ENCODE results near the gene RBKS.
A peak's percentile ranks its signal among the peaks of the same experiment; 100 is the strongest.
"Not testable (repeated sequence)": the region's sequence is repeated elsewhere in the genome, so short reads cannot be mapped to it uniquely, and the experiment has no call there.

RBKS gene

GRCh38 chr2:27796791-27797765 is 93.1 kb downstream of the RBKS start:
- no peak for DNase-seq

DNA sequence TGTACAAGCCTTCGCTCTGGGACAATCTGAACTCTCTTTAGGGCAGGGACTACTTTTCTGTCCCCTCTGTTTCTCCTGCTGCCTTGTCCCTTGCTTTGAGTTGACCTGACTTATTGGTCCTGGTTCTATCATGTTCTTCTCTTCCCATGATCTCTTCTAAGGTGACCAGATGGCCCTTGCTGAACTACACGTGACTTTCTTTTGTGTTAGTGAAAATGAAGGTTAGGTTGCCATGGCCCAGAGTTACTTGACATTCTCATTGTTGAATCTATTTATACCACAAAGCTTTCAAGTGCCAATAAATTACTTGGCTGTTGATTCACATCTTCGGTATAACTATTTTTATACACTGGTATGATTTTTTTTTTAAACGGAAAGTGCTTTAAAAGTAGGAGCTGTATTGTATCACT is 94.3 kb downstream of the RBKS start:
- DNase-seq = no peak

DNA sequence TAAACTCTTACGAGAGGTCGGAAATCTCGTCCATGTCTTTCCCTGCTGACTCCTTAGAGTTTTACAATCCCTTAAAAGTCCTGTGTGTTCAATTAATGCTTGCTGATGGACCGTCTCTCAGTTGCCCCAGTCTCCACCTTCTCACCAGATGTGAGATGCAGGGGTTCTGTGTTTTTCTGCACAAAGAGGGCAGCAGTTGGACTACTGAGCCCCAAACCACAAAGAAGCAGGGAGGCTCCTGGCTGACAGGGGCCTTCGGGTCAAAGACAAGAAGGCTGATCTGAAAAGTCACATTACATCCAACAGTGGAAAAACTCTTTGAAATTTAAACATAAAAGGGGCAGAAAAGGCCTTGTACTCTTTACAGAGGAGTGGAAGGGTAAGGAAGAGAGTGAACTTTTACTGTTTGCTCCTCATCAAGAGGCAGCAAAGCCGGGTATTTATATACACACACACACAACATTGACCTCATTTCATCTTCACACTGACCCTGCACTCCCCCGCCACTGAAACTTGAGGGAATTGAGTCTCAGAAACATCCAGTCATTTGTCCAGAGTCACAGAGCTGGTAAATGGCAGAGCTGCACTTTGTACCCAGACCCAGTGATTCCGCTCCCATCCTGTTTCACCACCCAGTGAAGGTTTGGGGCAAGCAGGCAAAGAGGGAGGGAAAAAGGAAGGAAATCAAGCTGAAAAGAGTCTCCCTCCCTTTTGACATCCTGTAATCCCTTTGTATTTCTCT is 94.9 kb downstream of the RBKS start:
- no peak for DNase-seq

GRCh38 chr2:27792759-27793158 is 97.4 kb downstream of the RBKS start:
- DNase-seq = no peak

GRCh38 chr2:27790796-27791195 is 99.4 kb downstream of the RBKS start:
- DNase-seq = no peak

- no peak for DNase-seq
Observed at GRCh38 chr2:27782701-27783100, 107.5 kb downstream of the RBKS start.

DNA sequence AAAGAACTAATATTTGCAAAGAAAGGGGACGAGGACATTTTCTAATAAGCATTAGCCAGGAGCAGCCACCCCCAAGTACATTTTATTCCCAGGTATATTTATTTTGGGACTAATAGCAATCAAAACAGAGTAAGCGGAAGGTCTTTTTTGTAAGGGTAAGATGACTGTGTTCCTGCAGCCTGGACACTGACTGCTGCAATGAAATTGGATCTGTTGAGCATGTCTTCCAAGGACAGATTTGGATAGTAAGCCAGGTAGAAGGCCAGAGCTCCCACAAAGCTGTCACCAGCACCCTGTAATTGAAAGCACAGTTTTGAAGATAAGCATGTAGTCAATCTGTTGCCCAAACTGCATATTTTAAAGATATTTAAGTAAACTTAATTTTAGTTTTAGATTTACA is 108.7 kb downstream of the RBKS start:
- DNase-seq = no peak

DNA sequence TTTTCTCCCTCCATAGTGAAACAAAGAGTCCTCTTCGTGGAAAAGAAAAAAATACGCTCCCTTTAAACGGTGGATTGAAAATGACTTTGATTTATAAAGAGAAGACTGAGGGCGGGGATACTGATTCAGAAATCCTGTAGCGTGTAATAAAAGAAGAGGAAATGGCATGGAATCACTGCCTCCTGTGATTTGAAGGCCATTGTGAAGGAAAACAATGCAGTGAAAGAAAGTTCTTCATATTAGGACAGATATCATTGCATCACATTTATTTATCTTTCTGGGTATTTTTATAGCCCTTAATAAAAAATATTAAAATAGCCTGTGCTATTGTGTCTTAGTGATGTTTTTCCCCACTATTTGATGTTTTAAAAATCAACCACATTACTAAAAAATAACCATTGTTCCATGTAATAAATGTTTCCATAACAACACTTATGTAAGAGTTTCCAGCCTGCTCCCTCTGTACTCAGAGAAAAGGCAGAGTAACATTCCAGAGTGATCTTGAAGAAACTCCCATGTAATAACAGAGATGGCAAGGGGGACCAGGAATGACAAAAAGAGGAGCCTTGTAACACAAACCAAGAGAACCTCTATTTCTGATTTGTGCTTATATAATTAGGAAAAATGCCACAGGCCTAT is 110.7 kb downstream of the RBKS start:
- DNase-seq = no peak

DNA sequence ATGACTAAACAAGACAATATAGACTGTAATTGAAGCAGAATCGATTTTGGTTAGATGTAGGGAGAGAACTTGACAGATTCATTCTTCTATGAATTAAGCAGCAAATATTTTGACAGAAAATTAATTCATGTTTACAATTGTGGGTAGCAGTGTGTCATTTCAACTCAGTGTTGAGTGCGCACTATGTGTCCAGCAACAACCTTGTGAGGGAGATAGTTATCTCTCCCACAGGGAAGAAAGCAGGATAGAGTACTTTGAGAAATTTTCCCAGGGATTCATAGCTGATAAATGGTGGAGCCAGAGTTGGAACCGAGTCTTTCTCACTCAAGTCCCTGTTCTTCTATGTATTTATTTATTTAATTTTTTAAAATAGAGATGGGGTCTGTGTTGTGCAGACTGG is 113.5 kb downstream of the RBKS start:
- no peak for DNase-seq

GRCh38 chr2:27776097-27776496 is 114.1 kb downstream of the RBKS start:
- DNase-seq = no peak

DNA sequence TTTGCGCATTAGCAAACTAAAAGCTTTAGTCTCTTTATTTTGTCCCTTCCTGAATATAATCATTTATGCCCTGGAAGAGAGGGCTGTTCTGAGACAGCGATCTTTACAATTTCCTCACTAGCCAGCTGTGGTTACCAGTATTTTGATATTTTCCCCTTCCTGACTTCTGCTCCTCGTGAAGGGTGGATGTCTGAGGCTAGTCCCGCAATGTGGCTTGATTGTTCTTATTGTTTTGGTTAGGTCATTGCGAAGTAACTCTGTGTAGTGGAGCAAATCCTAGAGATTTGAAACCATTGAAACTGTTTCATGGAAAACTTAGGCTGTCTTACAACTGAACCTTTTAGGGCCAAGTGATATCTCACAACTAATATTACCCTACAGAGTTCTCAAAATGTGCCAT is 116.2 kb downstream of the RBKS start:
- DNase-seq = no peak

- no peak for DNase-seq
Observed at GRCh38 chr2:27772804-27773203, 117.4 kb downstream of the RBKS start.

GRCh38 chr2:27771548-27772335 is 118.4 kb downstream of the RBKS start, which contains the start of gene MRPL33:
Gene MRPL33, plus strand, starts transcription at chr2:27771719. Its CDS starts 59 bp downstream, at chr2:27771778.
- peak; percentile 72 for DNase-seq

DNA sequence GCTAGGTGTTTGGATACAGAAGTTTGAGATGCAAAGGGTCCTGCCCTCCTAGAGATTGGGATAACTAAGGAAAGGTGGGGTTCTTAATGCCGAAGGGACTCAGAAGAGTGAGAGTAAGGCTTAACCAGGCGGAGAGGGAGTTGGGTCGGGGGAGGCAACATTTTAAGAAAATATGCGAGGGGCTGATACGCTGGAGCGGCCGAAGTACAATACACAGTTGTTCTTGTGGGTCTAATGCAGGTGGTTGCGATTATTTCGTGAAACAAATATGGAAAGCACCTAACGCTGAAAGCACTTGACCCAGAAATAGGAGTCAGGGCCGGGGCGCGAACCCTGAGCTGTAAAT is 119.0 kb downstream of the RBKS start:
- no peak for DNase-seq

- DNase-seq = no peak
Observed at GRCh38 chr2:27766287-27766661, 123.9 kb downstream of the RBKS start.

DNA sequence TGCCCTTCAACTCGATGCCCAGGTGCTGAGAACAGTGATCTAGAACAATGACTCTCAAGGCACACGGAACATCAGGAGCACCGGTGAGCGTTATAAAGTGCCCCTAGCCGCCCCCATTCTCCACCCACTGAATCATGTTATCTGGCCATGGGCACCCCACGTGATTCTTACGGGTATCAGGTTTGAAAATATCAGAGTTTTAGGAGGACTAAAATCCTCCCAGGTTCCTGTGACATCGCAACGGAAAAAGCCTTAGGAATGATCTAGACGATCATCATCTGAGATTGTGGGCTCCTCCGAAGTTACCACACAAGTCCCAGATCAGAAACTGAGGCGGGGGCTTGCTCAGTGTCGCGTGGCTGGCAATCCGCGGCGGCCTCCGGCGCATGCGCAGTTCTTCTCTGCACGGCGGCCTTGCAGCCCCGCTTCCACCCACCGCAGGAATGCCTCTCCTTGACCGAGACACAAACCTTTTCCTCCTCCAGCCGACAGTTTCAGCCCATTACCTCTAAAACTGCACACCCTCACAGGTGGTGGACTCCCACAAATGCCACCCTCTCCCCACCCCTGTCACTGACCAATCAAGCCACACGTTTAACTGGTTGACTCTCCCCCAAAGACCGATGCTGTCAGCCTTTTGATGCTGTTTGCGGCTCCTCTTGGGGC is 124.4 kb downstream of the RBKS start:
- DNase-seq = peak; percentile 19

- DNase-seq = not testable (repeated sequence)
Observed at GRCh38 chr2:27764526-27764925, 125.7 kb downstream of the RBKS start.

- DNase-seq = no peak
Observed at GRCh38 chr2:27763907-27764267, 126.3 kb downstream of the RBKS start.

DNA sequence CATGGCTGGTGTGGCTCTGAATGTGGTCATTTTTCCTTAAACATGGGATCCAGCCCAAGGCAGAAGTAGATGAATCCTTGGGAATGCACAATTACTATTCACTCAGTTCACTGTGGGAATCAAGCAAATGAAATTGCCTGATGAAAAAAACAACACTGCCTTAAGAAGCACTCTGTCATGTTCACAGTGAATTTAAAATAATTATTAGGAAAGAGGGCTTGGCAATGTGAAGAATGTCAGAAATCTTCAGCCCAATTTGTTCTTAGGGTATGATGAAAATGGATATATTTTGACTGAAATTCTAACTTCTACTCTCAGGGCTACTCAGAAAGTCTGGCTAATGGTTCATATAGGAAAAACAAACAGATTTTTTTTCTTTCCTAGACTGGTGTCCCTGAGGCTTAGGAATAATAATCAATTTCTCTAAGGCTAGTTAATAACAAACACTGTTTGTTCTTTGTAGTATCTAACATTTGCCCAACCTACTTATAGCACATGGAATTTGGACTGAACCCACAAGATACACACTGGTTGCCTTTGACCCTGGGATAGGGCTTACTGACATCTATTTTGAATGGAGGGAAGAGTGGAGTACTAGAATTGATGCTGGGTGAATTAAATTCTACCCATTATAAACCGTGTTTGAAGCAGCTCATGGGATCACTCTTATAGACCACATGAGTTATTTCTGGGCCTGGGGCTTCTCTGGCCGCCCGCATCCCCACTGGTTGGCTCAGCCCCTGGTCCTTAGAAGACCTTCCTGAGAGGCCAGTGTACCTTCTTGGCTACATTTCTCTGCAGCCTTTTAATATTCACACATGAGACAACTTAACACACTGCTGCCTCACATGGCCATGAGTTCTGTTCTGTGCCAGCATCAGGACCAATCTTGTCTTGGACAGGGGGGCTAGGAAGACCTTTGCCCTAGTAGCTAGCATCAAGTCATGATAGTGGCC is 127.0 kb downstream of the RBKS start:
- no peak for DNase-seq

DNA sequence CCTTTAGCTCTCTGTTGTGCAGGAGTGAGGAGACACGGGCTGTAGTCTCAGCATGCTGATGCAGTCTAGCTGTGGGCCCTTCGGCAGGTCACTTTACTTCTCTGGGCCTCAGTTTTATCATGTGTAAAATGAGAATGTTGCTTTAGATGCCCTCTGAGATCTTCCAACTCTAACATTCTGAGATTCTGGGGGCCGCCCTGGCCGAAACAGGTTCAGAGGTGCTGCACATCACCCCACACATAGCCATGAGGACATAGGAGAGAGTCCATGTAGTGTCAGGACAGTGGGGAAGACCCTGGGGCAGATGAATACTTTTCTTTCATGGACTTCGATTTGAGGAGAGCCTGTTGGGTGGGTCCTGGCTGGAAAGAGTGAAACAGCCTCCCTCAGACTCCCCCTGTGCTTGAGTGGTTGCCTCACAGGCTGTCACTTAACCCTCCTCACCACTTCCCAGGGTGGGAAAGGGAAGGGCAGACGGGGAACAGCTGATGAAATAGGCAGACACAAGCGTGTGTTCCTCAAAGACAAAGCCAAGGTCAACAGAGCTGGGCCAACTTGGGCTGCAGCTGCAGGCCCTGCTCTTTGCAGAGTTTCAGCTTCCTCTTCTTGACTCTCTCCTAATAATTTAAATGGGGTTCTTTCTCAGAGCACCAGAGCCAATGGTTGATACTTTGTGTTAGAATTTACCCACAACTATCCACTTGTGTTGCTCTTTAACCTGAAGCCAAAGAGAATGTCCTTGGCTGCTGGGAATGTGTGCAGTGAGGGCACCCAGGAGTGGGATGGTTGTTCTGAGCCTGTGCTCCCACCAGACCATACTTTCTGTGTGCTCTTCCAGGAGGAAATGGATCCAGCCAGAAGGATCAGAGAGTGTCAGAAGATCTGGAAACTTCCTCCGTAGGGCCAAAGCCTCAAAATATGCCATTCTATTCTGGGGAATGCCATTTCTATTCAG is 133.4 kb downstream of the RBKS start:
- DNase-seq = no peak
